ENCODE data around the gene KLF12.

DNA sequence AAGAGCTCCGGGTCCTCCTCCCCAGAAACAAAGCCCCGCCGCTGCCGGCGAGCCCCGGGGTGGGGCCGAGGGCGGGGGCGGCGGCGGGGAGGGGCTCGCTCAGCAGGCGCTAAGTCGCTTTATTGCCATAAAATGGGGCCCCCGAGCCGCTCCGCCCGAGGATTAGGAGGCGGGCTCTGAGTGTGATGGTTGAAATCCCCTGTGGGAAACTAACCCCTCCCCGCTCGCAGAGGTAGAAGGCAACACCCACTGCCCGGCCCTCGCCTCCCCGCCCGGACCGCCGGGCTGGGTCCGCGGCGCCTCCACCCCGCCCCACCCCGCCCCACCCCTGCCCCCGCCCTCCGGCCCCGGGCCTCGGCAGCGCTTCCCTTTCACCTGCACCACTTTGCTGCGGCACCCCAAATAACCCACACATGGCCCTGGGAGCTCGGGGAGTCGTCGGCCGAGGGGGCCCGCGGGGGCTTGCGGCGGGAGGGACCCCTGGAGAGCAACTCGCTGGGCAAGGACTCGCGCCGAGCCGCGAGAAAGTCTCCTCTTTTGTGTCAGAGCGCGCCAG lies at the start of gene KLF12:
- TF ChIP-seq, protein P1, sequence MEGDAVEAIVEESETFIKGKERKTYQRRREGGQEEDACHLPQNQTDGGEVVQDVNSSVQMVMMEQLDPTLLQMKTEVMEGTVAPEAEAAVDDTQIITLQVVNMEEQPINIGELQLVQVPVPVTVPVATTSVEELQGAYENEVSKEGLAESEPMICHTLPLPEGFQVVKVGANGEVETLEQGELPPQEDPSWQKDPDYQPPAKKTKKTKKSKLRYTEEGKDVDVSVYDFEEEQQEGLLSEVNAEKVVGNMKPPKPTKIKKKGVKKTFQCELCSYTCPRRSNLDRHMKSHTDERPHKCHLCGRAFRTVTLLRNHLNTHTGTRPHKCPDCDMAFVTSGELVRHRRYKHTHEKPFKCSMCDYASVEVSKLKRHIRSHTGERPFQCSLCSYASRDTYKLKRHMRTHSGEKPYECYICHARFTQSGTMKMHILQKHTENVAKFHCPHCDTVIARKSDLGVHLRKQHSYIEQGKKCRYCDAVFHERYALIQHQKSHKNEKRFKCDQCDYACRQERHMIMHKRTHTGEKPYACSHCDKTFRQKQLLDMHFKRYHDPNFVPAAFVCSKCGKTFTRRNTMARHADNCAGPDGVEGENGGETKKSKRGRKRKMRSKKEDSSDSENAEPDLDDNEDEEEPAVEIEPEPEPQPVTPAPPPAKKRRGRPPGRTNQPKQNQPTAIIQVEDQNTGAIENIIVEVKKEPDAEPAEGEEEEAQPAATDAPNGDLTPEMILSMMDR (conservative IDR thresholded peaks at IDR 0.05) = no peak
- no peak for TF ChIP-seq ZFX (IDR thresholded peaks at IDR 0.05)
